ENCODE results near the gene SLC9B2. TPM values are rescaled to one million over a fixed set of nuclear protein-coding genes. Genes with fewer than 3 reads are reported as not detected.
A peak's percentile ranks its signal among the peaks of the same experiment; 100 is the strongest.

SLC9B2 gene
- total and polyA plus RNA-seq, 10 of the 15 experiments (the other 5 are each of a cell fraction or from before 2014, with no cell fraction given): 8.9 to 32.5 (median 25.3) TPM

- TF ChIP-seq HSF1 (IDR thresholded peaks at IDR 0.05; ENCODE audit: low read depth, low read length): no peak
- TF ChIP-seq ELK1 (IDR thresholded peaks at IDR 0.05; ENCODE audit: low read depth, low read length): no peak
- TF ChIP-seq BCL3 (IDR thresholded peaks at IDR 0.05; ENCODE audit: borderline replicate concordance, insufficient read depth, low read depth, low read length, poor library complexity, severe bottlenecking): no peak
- TF ChIP-seq DPF2 (IDR thresholded peaks at IDR 0.05): no peak
- no peak for TF ChIP-seq PKNOX1 (IDR thresholded peaks at IDR 0.05)
- TF ChIP-seq E4F1 (IDR thresholded peaks at IDR 0.05; ENCODE audit: borderline replicate concordance, partially characterized antibody): no peak
- TF ChIP-seq RAD21 (IDR thresholded peaks at IDR 0.05; ENCODE audit: insufficient read depth, low read depth, low read length): peak; percentile 81
- no peak for TF ChIP-seq SP1 (IDR thresholded peaks at IDR 0.05; ENCODE audit: low read depth, low read length)
- no peak for TF ChIP-seq NBN (IDR thresholded peaks at IDR 0.05)
- TF ChIP-seq KAT2A (conservative IDR thresholded peaks at IDR 0.05; ENCODE audit: control insufficient read depth, low read depth, low read length): no peak
- no peak for TF ChIP-seq MTA2 (IDR thresholded peaks at IDR 0.05; ENCODE audit: low read depth)
- no peak for TF ChIP-seq NFYB (IDR thresholded peaks at IDR 0.05; ENCODE audit: insufficient read depth, low read depth, low read length)
- no peak for TF ChIP-seq IRF3 (IDR thresholded peaks at IDR 0.05)
- no peak for TF ChIP-seq YBX1 (IDR thresholded peaks at IDR 0.05)
- TF ChIP-seq SREBF1 (IDR thresholded peaks at IDR 0.05; ENCODE audit: low read length): peak; percentile 74
- TF ChIP-seq RB1 (IDR thresholded peaks at IDR 0.05; ENCODE audit: borderline replicate concordance): no peak
- TF ChIP-seq YY1 (IDR thresholded peaks at IDR 0.05; ENCODE audit: low read depth, low read length): peak; percentile 76
- TF ChIP-seq ASH2L (IDR thresholded peaks at IDR 0.05; ENCODE audit: borderline replicate concordance, low read depth): no peak
- no peak for TF ChIP-seq ZNF217 (IDR thresholded peaks at IDR 0.05)
- TF ChIP-seq POLR2A (IDR thresholded peaks at IDR 0.05; ENCODE audit: low read depth, low read length): 0 out of 2 replicates have a peak, but pooled peaks have one; percentile 35
These were observed 23.3 kb upstream of the SLC9B2 start, which contains the start of gene BDH2 (continued) for GRCh38 chr4:103099691-103100392.
